CD4-positive, CD25-positive, alpha-beta regulatory T cell (primary cell): ENCODE results near the gene SOCS6. TPM values are rescaled to one million over a fixed set of nuclear protein-coding genes. Genes with fewer than 3 reads are reported as not detected.

Source experiments
- ATAC-seq, 2 donors: fragments of 150-1000 bp; cut with Tn5 transposase; one replicate each; pipeline ENCODE4 v1.10.0; 2021; ENCODE audit warnings: low read depth in 2 of 2, moderate number of reproducible peaks in 2 of 2, moderate library complexity in 1 of 2
- DNase-seq, 3 donors: peaks; one replicate each; pipeline versions ENCODE4 v3.0.0 to v3.0.0-alpha.2; 2012 to 2022; ENCODE audit warnings: mixed read lengths in 1 of 3
- H3K27ac ChIP-seq: one replicate; pipeline ENCODE4 v1.7.0; 2013; ENCODE audit warnings: mild to moderate bottlenecking, low read length; ENCODE audit not compliant: insufficient read depth, poor library complexity, severe bottlenecking
- H3K27me3 ChIP-seq: one replicate; pipeline ENCODE4 v1.7.0; 2013; ENCODE audit warnings: low read length; ENCODE audit not compliant: control insufficient read depth, insufficient read depth
- H3K36me3 ChIP-seq: one replicate; pipeline ENCODE4 v1.7.0; 2013; ENCODE audit warnings: mild to moderate bottlenecking, low read length, moderate library complexity; ENCODE audit not compliant: control insufficient read depth, insufficient read depth
- H3K4me1 ChIP-seq: 2 replicates; pipeline ENCODE4 v1.7.0; 2013; ENCODE audit warnings: mild to moderate bottlenecking, low read length; ENCODE audit not compliant: insufficient read depth, control insufficient read depth, poor library complexity, severe bottlenecking
- H3K4me3 ChIP-seq: one replicate; pipeline ENCODE4 v1.7.0; 2013; ENCODE audit warnings: low read depth, mild to moderate bottlenecking, low read length, moderate library complexity
- H3K9me3 ChIP-seq, 2 experiments: 1 replicate in 1 of 2; 2 replicates in 1 of 2; pipeline ENCODE4 v1.7.0; 2013; ENCODE audit warnings: low read length in 2 of 2, mild to moderate bottlenecking in 1 of 2, moderate library complexity in 1 of 2; ENCODE audit not compliant: control insufficient read depth in 2 of 2
- H3K27ac Mint-ChIP-seq, 3 donors: one replicate each; pipeline ENCODE4 v1.8.0; 2020 to 2022; ENCODE audit warnings: mild to moderate bottlenecking in 3 of 3, mixed read lengths in 3 of 3, moderate library complexity in 2 of 3
- H3K27me3 Mint-ChIP-seq: one replicate; pipeline ENCODE4 v1.8.0; 2022; ENCODE audit warnings: mild to moderate bottlenecking, mixed read lengths
- H3K36me3 Mint-ChIP-seq: one replicate; pipeline ENCODE4 v1.8.0; 2020; ENCODE audit warnings: mixed read lengths
- H3K4me1 Mint-ChIP-seq, 4 donors: one replicate each; pipeline ENCODE4 v1.8.0; 2020 to 2022; ENCODE audit warnings: mixed read lengths in 4 of 4, mild to moderate bottlenecking in 1 of 4
- H3K4me3 Mint-ChIP-seq, 4 donors: one replicate each; pipeline ENCODE4 v1.8.0; 2020 to 2022; ENCODE audit warnings: mild to moderate bottlenecking in 4 of 4, mixed read lengths in 4 of 4, moderate library complexity in 3 of 4
- H3K9me3 Mint-ChIP-seq, 7 donors: one replicate each; pipeline ENCODE4 v1.8.0; 2020 to 2022; ENCODE audit warnings: mixed read lengths in 7 of 7, mild to moderate bottlenecking in 3 of 7, moderate library complexity in 2 of 7
- polyA plus RNA-seq, 4 donors: library from polyadenylated mRNA; unstranded; fragments of 300-500 nt; fragmentation: Illumina TruSeq; gene quantifications; one replicate each; pipeline ENCODE4 v1.2.3, GENCODE V29; 2021
- total RNA-seq: library from RNA; stranded (reverse); gene quantifications from one replicate; pipeline ENCODE4 v1.2.3, GENCODE V29; 2022

The SOCS6 gene
- total and polyA plus RNA-seq, 5 donors from 2014 or later, result 0.07 to 0.39 (median 0.26) TPM; not detected in 1

DNA sequence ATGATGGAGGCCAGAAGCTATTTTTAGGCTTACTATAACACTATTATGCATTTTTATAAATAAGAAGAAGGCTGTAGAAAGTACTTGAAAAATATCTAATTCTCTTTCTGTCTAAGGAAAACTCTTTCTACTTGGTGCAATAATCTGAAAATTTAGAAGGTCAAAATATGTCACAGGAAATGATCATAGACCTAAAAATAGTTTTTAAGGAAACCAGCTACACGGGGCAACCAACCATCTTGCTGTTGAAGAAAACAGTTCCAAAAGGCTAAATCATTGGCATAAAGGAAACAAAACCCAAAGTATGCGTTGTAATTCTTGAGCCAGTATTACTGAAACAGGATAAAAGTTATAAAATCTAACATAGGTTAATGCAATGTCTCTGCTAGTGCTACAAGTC is 40.2 kb downstream of the SOCS6 start:
- Histone ChIP-seq H3K36me3 (no peaks in the 10 kb centered on the region), H3K9me3 (no peaks in the 10 kb centered on the region), H3K4me3 (no peak overlapping the region), H3K27ac (no peak overlapping the region), H3K27me3 (no peaks in the 10 kb centered on the region), H3K4me1 (no peaks in the 10 kb centered on the region)
- peaks cover 0 to 3% (median 0%) of the 10 kb centered on the region in 7 donors for H3K9me3 Mint-ChIP-seq
- H3K27me3 Mint-ChIP-seq, result no peaks in the 10 kb centered on the region
- no peaks in the 10 kb centered on the region for H3K36me3 Mint-ChIP-seq
- no peak overlapping the region for H3K4me3 Mint-ChIP-seq
- no peaks in the 10 kb centered on the region for H3K4me1 Mint-ChIP-seq
- DNase-seq (no peak), ATAC-seq (no peak)
- H3K27ac Mint-ChIP-seq, result no peak overlapping the region

DNA sequence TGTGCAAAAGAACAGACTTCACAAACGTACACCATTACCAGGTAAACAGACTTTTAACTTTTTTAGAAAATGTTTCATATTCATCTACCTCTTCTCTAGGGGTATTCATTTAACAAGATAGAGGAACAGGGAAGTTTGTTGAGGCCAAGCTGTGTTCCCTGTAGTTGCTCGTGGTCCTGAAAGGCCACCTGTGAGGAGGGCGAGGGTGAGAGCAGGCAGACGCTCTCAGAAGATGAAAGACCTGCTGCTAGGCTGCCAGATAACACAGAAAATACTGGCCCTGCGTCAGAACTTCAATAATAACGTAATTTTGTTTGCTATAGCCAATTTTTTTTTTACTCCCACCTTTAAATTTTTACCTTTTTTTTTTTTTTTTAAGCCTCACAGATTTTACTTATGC is 42.0 kb downstream of the SOCS6 start:
- Mint-ChIP-seq H3K9me3 (peaks cover 0 to 11% (median 0%) of the 10 kb centered on the region in 7 donors), H3K4me1 (no peaks in the 10 kb centered on the region), H3K36me3 (no peaks in the 10 kb centered on the region), H3K4me3 (no peak overlapping the region), H3K27ac (no peak overlapping the region), H3K27me3 (no peaks in the 10 kb centered on the region)
- H3K27ac ChIP-seq, result no peak overlapping the region
- no peak overlapping the region for H3K4me3 ChIP-seq
- H3K27me3 ChIP-seq, result no peaks in the 10 kb centered on the region
- no peaks in the 10 kb centered on the region for H3K4me1 ChIP-seq
- ATAC-seq (no peak), DNase-seq (no peak)
- no peaks in the 10 kb centered on the region for H3K9me3 ChIP-seq
- no peaks in the 10 kb centered on the region for H3K36me3 ChIP-seq

GRCh38 chr18:70331456-70332097 is 42.7 kb downstream of the SOCS6 start:
- peaks cover 0 to 11% (median 0%) of the 10 kb centered on the region in 7 donors for H3K9me3 Mint-ChIP-seq
- no peaks in the 10 kb centered on the region for H3K27me3 ChIP-seq
- no peaks in the 10 kb centered on the region for H3K9me3 ChIP-seq
- no peak overlapping the region for H3K4me3 Mint-ChIP-seq
- H3K27ac Mint-ChIP-seq, result no peak overlapping the region
- no peaks in the 10 kb centered on the region for H3K27me3 Mint-ChIP-seq
- no peaks in the 10 kb centered on the region for H3K36me3 ChIP-seq
- no peak for DNase-seq
- H3K4me1 Mint-ChIP-seq, result no peaks in the 10 kb centered on the region
- no peak overlapping the region for H3K4me3 ChIP-seq
- no peak overlapping the region for H3K27ac ChIP-seq
- ATAC-seq, result no peak
- H3K4me1 ChIP-seq, result no peaks in the 10 kb centered on the region
- H3K36me3 Mint-ChIP-seq, result no peaks in the 10 kb centered on the region

- no peaks in the 10 kb centered on the region for H3K27me3 Mint-ChIP-seq
These were observed 43.8 kb downstream of the SOCS6 start for GRCh38 chr18:70332694-70333093.

GRCh38 chr18:70333316-70333715 is 44.5 kb downstream of the SOCS6 start:
- Histone ChIP-seq H3K36me3 (no peaks in the 10 kb centered on the region), H3K27ac (no peak overlapping the region), H3K9me3 (no peaks in the 10 kb centered on the region), H3K27me3 (no peaks in the 10 kb centered on the region), H3K4me3 (no peak overlapping the region), H3K4me1 (no peaks in the 10 kb centered on the region)
- no peaks in the 10 kb centered on the region for H3K36me3 Mint-ChIP-seq
- ATAC-seq (no peak), DNase-seq (no peak)
- no peak overlapping the region for H3K4me3 Mint-ChIP-seq
- peaks cover 0 to 11% (median 0%) of the 10 kb centered on the region in 7 donors for H3K9me3 Mint-ChIP-seq
- H3K4me1 Mint-ChIP-seq, result no peaks in the 10 kb centered on the region
- no peaks in the 10 kb centered on the region for H3K27me3 Mint-ChIP-seq
- no peak overlapping the region for H3K27ac Mint-ChIP-seq

More at GRCh38 chr18:70332694-70333093, 43.8 kb downstream of the SOCS6 start:
- no peaks in the 10 kb centered on the region for H3K9me3 ChIP-seq
- Mint-ChIP-seq H3K9me3 (peaks cover 0 to 11% (median 0%) of the 10 kb centered on the region in 7 donors), H3K4me1 (no peaks in the 10 kb centered on the region), H3K27ac (no peak overlapping the region), H3K36me3 (no peaks in the 10 kb centered on the region), H3K4me3 (no peak overlapping the region)
- no peaks in the 10 kb centered on the region for H3K27me3 ChIP-seq
- no peaks in the 10 kb centered on the region for H3K36me3 ChIP-seq
- ATAC-seq, result no peak
- no peak for DNase-seq
- H3K27ac ChIP-seq, result no peak overlapping the region
- no peaks in the 10 kb centered on the region for H3K4me1 ChIP-seq
- H3K4me3 ChIP-seq, result no peak overlapping the region

DNA sequence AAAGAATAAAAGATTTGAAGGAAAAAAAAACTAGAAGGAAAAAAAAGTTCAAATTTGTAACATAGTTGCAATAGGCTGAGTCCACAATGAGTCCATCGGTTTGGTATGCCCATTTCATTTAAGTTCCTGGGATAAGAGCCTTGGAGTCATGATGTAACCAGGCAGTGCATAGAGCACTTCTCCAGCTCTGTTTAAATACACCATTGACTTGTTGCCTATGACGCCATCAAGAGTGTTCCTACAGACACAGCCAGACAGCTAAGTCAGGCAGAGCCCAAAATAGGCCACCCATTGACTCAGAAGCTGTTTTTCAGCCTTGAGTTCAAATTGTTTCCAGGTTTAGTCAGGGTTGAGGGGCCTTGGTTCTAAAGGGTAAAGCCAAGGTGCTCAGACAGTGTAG is 44.9 kb downstream of the SOCS6 start:
- no peaks in the 10 kb centered on the region for H3K4me1 ChIP-seq
- Mint-ChIP-seq H3K27me3 (no peaks in the 10 kb centered on the region), H3K4me1 (no peaks in the 10 kb centered on the region), H3K36me3 (no peaks in the 10 kb centered on the region), H3K27ac (no peak overlapping the region), H3K9me3 (peaks cover 0 to 11% (median 0%) of the 10 kb centered on the region in 7 donors), H3K4me3 (no peak overlapping the region)
- DNase-seq (no peak), ATAC-seq (no peak)
- H3K27ac ChIP-seq, result no peak overlapping the region
- H3K9me3 ChIP-seq, result no peaks in the 10 kb centered on the region
- no peaks in the 10 kb centered on the region for H3K36me3 ChIP-seq
- no peaks in the 10 kb centered on the region for H3K27me3 ChIP-seq
- no peak overlapping the region for H3K4me3 ChIP-seq

DNA sequence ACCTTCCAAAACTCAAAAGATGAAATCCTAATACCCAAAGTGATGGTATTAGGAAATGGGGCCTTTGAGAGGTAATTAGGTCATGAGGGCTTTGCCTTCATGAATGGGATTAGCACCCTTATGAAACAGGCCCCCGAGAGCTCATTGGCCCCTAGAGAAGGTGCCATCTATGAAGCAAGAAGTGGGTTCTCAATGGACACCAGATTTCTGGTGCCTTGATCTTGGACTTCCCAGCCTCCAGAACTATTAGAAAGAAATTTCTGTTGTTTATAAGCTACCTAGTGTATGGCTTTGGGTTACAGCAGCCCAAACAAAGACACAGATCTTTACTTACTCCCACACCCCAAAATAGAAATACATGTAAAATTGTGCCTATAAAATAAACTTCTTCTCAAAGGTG is 45.4 kb downstream of the SOCS6 start:
- H3K27ac Mint-ChIP-seq, result no peak overlapping the region
- H3K9me3 ChIP-seq, result no peaks in the 10 kb centered on the region
- no peak overlapping the region for H3K27ac ChIP-seq
- no peaks in the 10 kb centered on the region for H3K36me3 Mint-ChIP-seq
- H3K27me3 Mint-ChIP-seq, result no peaks in the 10 kb centered on the region
- no peaks in the 10 kb centered on the region for H3K27me3 ChIP-seq
- no peak overlapping the region for H3K4me3 ChIP-seq
- peaks cover 0 to 11% (median 0%) of the 10 kb centered on the region in 7 donors for H3K9me3 Mint-ChIP-seq
- ATAC-seq (no peak), DNase-seq (no peak)
- H3K36me3 ChIP-seq, result no peaks in the 10 kb centered on the region
- no peak overlapping the region for H3K4me3 Mint-ChIP-seq
- no peaks in the 10 kb centered on the region for H3K4me1 Mint-ChIP-seq
- H3K4me1 ChIP-seq, result no peaks in the 10 kb centered on the region

GRCh38 chr18:70334728-70335329 is 46.0 kb downstream of the SOCS6 start:
- Mint-ChIP-seq H3K27ac (no peak overlapping the region), H3K27me3 (no peaks in the 10 kb centered on the region), H3K36me3 (no peaks in the 10 kb centered on the region), H3K9me3 (peaks cover 0 to 11% (median 0%) of the 10 kb centered on the region in 7 donors), H3K4me3 (no peak overlapping the region), H3K4me1 (no peaks in the 10 kb centered on the region)
- Histone ChIP-seq H3K27me3 (no peaks in the 10 kb centered on the region), H3K27ac (no peak overlapping the region), H3K4me3 (no peak overlapping the region), H3K4me1 (no peaks in the 10 kb centered on the region), H3K9me3 (no peaks in the 10 kb centered on the region), H3K36me3 (no peaks in the 10 kb centered on the region)
- no peak for ATAC-seq
- DNase-seq, result no peak
